Measurements from ENCODE around the gene MATCAP1.

Gene MATCAP1

GRCh38 chr16:67166598-67167168 is 17.1 kb downstream of the MATCAP1 start:
- Histone ChIP-seq H3K36me3 (ENCODE audit: control insufficient read depth, insufficient read depth, low read length) (no peaks in the 10 kb centered on the region; the same call in 1 of the 2 replicates), H3K27me3 (replicated peaks; ENCODE audit: control insufficient read depth, insufficient read depth, low read length) (no peaks in the 10 kb centered on the region; the same call in 1 of the 2 replicates), H3K4me3 (replicated peaks; ENCODE audit: low read depth, low read length) (no peak overlapping the region)
- no peak for DNase-seq (ENCODE audit: extremely low read depth, insufficient read length)
- TF ChIP-seq CTCF (IDR thresholded peaks at IDR 0.05; ENCODE audit: insufficient read depth, low read length, poor library complexity, severe bottlenecking), result no peak

- Histone ChIP-seq H3K4me3 (replicated peaks; ENCODE audit: low read depth, low read length) (no peak overlapping the region), H3K36me3 (ENCODE audit: control insufficient read depth, insufficient read depth, low read length) (no peaks in the 10 kb centered on the region; the same call in 1 of the 2 replicates), H3K27me3 (replicated peaks; ENCODE audit: control insufficient read depth, insufficient read depth, low read length) (no peaks in the 10 kb centered on the region; the same call in 1 of the 2 replicates)
- no peak for TF ChIP-seq CTCF (IDR thresholded peaks at IDR 0.05; ENCODE audit: insufficient read depth, low read length, poor library complexity, severe bottlenecking)
- DNase-seq (ENCODE audit: extremely low read depth, insufficient read length), result no peak
Measured at GRCh38 chr16:67166110-67166547, 17.6 kb downstream of the MATCAP1 start.

GRCh38 chr16:67165121-67166078 is 18.4 kb downstream of the MATCAP1 start:
- no peak for DNase-seq (ENCODE audit: extremely low read depth, insufficient read length)
- Histone ChIP-seq H3K27me3 (replicated peaks; ENCODE audit: control insufficient read depth, insufficient read depth, low read length) (no peaks in the 10 kb centered on the region; the same call in 1 of the 2 replicates), H3K4me3 (replicated peaks; ENCODE audit: low read depth, low read length) (no peak overlapping the region), H3K36me3 (ENCODE audit: control insufficient read depth, insufficient read depth, low read length) (no peaks in the 10 kb centered on the region; the same call in 1 of the 2 replicates)
- no peak for TF ChIP-seq CTCF (IDR thresholded peaks at IDR 0.05; ENCODE audit: insufficient read depth, low read length, poor library complexity, severe bottlenecking)

- Histone ChIP-seq H3K27me3 (replicated peaks; ENCODE audit: control insufficient read depth, insufficient read depth, low read length) (no peaks in the 10 kb centered on the region; the same call in 1 of the 2 replicates), H3K4me3 (replicated peaks; ENCODE audit: low read depth, low read length) (no peak within 1 kb of the TSS; the same call in 1 of the 2 replicates), H3K36me3 (ENCODE audit: control insufficient read depth, insufficient read depth, low read length) (no peaks in the 10 kb centered on the region; the same call in 1 of the 2 replicates)
- DNase-seq (ENCODE audit: extremely low read depth, insufficient read length), result no peak
- no peak for TF ChIP-seq CTCF (IDR thresholded peaks at IDR 0.05; ENCODE audit: insufficient read depth, low read length, poor library complexity, severe bottlenecking)
Measured at GRCh38 chr16:67164599-67165061, 19.1 kb downstream of the MATCAP1 start, which contains the start of gene HSF4. Gene HSF4, plus strand, starts transcription at chr16:67164745. Its CDS starts 67 bp downstream, at chr16:67164812.

GRCh38 chr16:67163999-67164558 is 19.7 kb downstream of the MATCAP1 start:
- H3K27me3 ChIP-seq (replicated peaks; ENCODE audit: control insufficient read depth, insufficient read depth, low read length), result no peaks in the 10 kb centered on the region; the same call in 1 of the 2 replicates
- H3K36me3 ChIP-seq (ENCODE audit: control insufficient read depth, insufficient read depth, low read length), result no peaks in the 10 kb centered on the region; the same call in 1 of the 2 replicates
- DNase-seq (ENCODE audit: extremely low read depth, insufficient read length), result no peak
- no peak for TF ChIP-seq CTCF (IDR thresholded peaks at IDR 0.05; ENCODE audit: insufficient read depth, low read length, poor library complexity, severe bottlenecking)
- no peak overlapping the region for H3K4me3 ChIP-seq (replicated peaks; ENCODE audit: low read depth, low read length)

Measured in GM06990 (cell line).